GM23338 (cell line): ENCODE data around the gene MAPK8IP2.

Source experiments
- ETS1 ChIP-seq: IDR thresholded peaks from 2 replicates; pipeline ENCODE4 v1.6.1; 2016; ENCODE audit warnings: antibody characterized with exemption
- EZH2 ChIP-seq: fragments of 200-600 bp; sonication (generic); IDR thresholded peaks from one replicate; pipeline ENCODE4 v1.8.0; 2017; ENCODE audit warnings: antibody characterized with exemption, mild to moderate bottlenecking, low read depth; ENCODE audit not compliant: unreplicated experiment
- EZH2phosphoT487 ChIP-seq: fragments of 200-600 bp; sonication (generic); IDR thresholded peaks from one replicate; pipeline ENCODE4 v1.8.1; 2018; ENCODE audit warnings: antibody characterized with exemption; ENCODE audit not compliant: unreplicated experiment
- JUNB ChIP-seq: IDR thresholded peaks from one replicate; pipeline ENCODE4 v1.6.1; 2016; ENCODE audit warnings: antibody characterized with exemption; ENCODE audit not compliant: unreplicated experiment
- POLR2AphosphoS5 ChIP-seq: IDR thresholded peaks from 2 replicates; pipeline ENCODE4 v1.6.1; 2016; ENCODE audit warnings: antibody characterized with exemption, low read depth
- STAT1 ChIP-seq: IDR thresholded peaks from one replicate; pipeline ENCODE4 v1.6.1; 2016; ENCODE audit warnings: antibody characterized with exemption; ENCODE audit not compliant: unreplicated experiment
- TF ChIP-seq, protein P1 (sequence below), 2 experiments: fragments of 200-600 bp in 1 of 2; sonication (generic) in 1 of 2; conservative IDR thresholded peaks; 2 replicates each; pipeline versions ENCODE4 v1.5.1 to v1.6.1; 2016 to 2017; ENCODE audit warnings: antibody characterized with exemption in 2 of 2, low read depth in 2 of 2, mild to moderate bottlenecking in 2 of 2, moderate library complexity in 1 of 2
- TF ChIP-seq, protein P2 (sequence below): IDR thresholded peaks from one replicate; pipeline ENCODE4 v1.6.1; 2018; ENCODE audit warnings: antibody characterized with exemption; ENCODE audit not compliant: unreplicated experiment

DNA sequence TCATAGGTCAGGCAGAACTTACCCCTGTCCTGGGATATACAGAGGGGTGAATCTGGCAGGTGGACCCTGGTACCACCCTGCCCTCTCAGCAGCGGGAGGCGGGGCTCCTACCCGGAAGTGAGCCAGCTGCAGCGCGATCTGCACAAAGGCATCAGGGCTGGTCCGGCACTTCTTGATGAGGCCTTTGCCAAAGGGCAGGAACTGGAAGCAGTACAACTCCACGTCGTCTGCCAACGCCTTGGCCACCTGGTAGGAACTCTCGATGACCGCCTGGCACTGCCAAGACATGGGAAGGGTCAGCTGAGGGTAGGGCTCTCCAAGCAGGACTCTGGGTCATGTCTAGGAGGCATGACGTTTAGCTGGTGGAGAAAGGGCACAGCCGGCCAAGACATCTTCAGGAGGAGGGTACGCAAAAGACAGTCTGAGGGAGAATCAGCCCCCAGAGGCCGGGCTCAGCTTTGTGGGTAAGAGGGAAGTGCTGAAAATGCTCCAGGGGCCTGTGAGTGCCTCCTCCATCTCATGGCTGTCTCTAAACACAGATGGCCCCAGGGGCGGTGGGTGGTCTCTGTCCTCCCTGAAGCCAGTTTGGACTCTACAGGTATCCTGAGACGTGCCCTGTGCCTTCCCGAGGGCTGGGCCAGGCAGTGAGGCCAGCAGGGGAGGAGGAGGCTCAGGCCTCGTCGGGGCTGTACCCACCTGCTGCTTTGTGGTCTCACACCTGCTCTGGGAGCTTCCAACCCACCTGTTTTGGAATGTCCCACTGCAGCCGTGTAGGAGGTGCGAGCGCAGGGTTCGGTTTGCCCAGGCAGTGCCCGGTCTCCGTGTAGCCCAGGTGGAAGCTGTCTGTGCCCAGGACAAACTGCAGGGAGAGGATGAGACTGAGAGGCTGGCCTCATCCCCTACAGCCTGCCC, 29.1 kb upstream of the MAPK8IP2 start:
- TF ChIP-seq, protein P1, sequence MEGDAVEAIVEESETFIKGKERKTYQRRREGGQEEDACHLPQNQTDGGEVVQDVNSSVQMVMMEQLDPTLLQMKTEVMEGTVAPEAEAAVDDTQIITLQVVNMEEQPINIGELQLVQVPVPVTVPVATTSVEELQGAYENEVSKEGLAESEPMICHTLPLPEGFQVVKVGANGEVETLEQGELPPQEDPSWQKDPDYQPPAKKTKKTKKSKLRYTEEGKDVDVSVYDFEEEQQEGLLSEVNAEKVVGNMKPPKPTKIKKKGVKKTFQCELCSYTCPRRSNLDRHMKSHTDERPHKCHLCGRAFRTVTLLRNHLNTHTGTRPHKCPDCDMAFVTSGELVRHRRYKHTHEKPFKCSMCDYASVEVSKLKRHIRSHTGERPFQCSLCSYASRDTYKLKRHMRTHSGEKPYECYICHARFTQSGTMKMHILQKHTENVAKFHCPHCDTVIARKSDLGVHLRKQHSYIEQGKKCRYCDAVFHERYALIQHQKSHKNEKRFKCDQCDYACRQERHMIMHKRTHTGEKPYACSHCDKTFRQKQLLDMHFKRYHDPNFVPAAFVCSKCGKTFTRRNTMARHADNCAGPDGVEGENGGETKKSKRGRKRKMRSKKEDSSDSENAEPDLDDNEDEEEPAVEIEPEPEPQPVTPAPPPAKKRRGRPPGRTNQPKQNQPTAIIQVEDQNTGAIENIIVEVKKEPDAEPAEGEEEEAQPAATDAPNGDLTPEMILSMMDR (conservative IDR thresholded peaks at IDR 0.05; ENCODE audit: low read depth in 2 of 2) = no peak
- TF ChIP-seq EZH2 (no peak), POLR2AphosphoS5 (no peak), EZH2phosphoT487 (no peak), ETS1 (no peak), STAT1 (no peak), JUNB (no peak)
- TF ChIP-seq, protein P2, sequence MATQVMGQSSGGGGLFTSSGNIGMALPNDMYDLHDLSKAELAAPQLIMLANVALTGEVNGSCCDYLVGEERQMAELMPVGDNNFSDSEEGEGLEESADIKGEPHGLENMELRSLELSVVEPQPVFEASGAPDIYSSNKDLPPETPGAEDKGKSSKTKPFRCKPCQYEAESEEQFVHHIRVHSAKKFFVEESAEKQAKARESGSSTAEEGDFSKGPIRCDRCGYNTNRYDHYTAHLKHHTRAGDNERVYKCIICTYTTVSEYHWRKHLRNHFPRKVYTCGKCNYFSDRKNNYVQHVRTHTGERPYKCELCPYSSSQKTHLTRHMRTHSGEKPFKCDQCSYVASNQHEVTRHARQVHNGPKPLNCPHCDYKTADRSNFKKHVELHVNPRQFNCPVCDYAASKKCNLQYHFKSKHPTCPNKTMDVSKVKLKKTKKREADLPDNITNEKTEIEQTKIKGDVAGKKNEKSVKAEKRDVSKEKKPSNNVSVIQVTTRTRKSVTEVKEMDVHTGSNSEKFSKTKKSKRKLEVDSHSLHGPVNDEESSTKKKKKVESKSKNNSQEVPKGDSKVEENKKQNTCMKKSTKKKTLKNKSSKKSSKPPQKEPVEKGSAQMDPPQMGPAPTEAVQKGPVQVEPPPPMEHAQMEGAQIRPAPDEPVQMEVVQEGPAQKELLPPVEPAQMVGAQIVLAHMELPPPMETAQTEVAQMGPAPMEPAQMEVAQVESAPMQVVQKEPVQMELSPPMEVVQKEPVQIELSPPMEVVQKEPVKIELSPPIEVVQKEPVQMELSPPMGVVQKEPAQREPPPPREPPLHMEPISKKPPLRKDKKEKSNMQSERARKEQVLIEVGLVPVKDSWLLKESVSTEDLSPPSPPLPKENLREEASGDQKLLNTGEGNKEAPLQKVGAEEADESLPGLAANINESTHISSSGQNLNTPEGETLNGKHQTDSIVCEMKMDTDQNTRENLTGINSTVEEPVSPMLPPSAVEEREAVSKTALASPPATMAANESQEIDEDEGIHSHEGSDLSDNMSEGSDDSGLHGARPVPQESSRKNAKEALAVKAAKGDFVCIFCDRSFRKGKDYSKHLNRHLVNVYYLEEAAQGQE = no peak
